Liver (tissue), 9 donors: Measurements from ENCODE around the gene USP21. TPM values are rescaled to one million over a fixed set of nuclear protein-coding genes. Genes with fewer than 3 reads are reported as not detected.

ENCODE experiments used
- DNase-seq: peaks from one replicate; pipeline ENCODE4 v3.0.0-alpha.2; 2017; ENCODE audit warnings: low spot score
- H3K27ac ChIP-seq, 2 donors: one replicate each; pipeline ENCODE4 v1.7.0; 2013; ENCODE audit warnings: inconsistent platforms in 2 of 2, low read length in 2 of 2, control low read depth in 1 of 2, low read depth in 1 of 2, mild to moderate bottlenecking in 1 of 2
- H3K27me3 ChIP-seq, 4 donors: one replicate each; pipeline versions ENCODE4 v1.6.1 to v1.7.0; 2013; ENCODE audit warnings: low read length in 3 of 4, inconsistent platforms in 1 of 4, mild to moderate bottlenecking in 1 of 4, moderate library complexity in 1 of 4; ENCODE audit not compliant: control insufficient read depth in 4 of 4, insufficient read depth in 4 of 4
- H3K36me3 ChIP-seq, 4 donors: one replicate each; pipeline versions ENCODE4 v1.6.1 to v1.7.0; 2013; ENCODE audit warnings: low read length in 3 of 4, mild to moderate bottlenecking in 3 of 4, low read depth in 1 of 4, moderate library complexity in 1 of 4; ENCODE audit not compliant: control insufficient read depth in 4 of 4, insufficient read depth in 3 of 4
- H3K4me1 ChIP-seq, 4 donors: one replicate each; pipeline versions ENCODE4 v1.6.1 to v1.7.0; 2013; ENCODE audit warnings: low read length in 3 of 4, mild to moderate bottlenecking in 3 of 4, moderate library complexity in 1 of 4; ENCODE audit not compliant: control insufficient read depth in 4 of 4, insufficient read depth in 4 of 4
- H3K4me3 ChIP-seq, 3 donors: one replicate each; pipeline versions ENCODE4 v1.6.1 to v1.7.0; 2013; ENCODE audit warnings: low read length in 3 of 3, control low read depth in 1 of 3, low read depth in 1 of 3, mild to moderate bottlenecking in 1 of 3
- H3K9ac ChIP-seq, 2 donors: one replicate each; pipeline ENCODE4 v1.7.0; 2013; ENCODE audit warnings: low read length in 2 of 2, mild to moderate bottlenecking in 2 of 2, moderate library complexity in 2 of 2, control low read depth in 1 of 2, low read depth in 1 of 2
- H3K9me3 ChIP-seq, 4 donors: one replicate each; pipeline versions ENCODE4 v1.6.1 to v1.7.0; 2013; ENCODE audit warnings: low read length in 3 of 4; ENCODE audit not compliant: control insufficient read depth in 4 of 4
- CTCF ChIP-seq: fragments of 150-350 bp; IDR thresholded peaks from 2 replicates; pipeline ENCODE4 v1.5.1; 2017; ENCODE audit warnings: improper control_type of control experiment, low read depth, low read length; ENCODE audit not compliant: missing input control
- EGR1 ChIP-seq, 2 donors: IDR thresholded peaks; 2 replicates each; pipeline ENCODE4 v1.6.1; 2016 to 2018; ENCODE audit warnings: antibody characterized with exemption in 2 of 2, low read depth in 2 of 2
- GABPA ChIP-seq, 2 donors: IDR thresholded peaks in 1 of 2; conservative IDR thresholded peaks in 1 of 2; 2 replicates each; pipeline ENCODE4 v1.6.1; 2016; ENCODE audit warnings: antibody characterized with exemption in 2 of 2, mild to moderate bottlenecking in 1 of 2, moderate library complexity in 1 of 2
- HNF4A ChIP-seq, 2 donors: conservative IDR thresholded peaks; 2 replicates each; pipeline ENCODE4 v1.6.1; 2016; ENCODE audit warnings: antibody characterized with exemption in 2 of 2, mild to moderate bottlenecking in 2 of 2
- JUND ChIP-seq, 2 donors: IDR thresholded peaks; 2 replicates each; pipeline ENCODE4 v1.6.1; 2016; ENCODE audit warnings: antibody characterized with exemption in 2 of 2
- MAX ChIP-seq: IDR thresholded peaks from 2 replicates; pipeline ENCODE4 v1.6.1; 2016; ENCODE audit warnings: antibody characterized with exemption
- NR2F2 ChIP-seq: IDR thresholded peaks from 2 replicates; pipeline ENCODE4 v1.6.1; 2016; ENCODE audit warnings: antibody characterized with exemption
- RAD21 ChIP-seq, 2 donors: IDR thresholded peaks; 2 replicates each; pipeline ENCODE4 v1.6.1; 2016; ENCODE audit warnings: antibody characterized with exemption in 2 of 2, mild to moderate bottlenecking in 2 of 2
- TAF1 ChIP-seq: conservative IDR thresholded peaks from 2 replicates; pipeline ENCODE4 v1.6.1; 2016; ENCODE audit warnings: antibody characterized with exemption, mild to moderate bottlenecking
- WGBS: extraction: QIAGEN DNeasy Blood & Tissue Kit; methylation state at CpG from one replicate; pipeline ENCODE4 v1.1.7; 2013; 5-methylcytosine and 5-hydroxymethylcytosine counted together
- polyA plus RNA-seq, 2 donors: library from polyadenylated mRNA; stranded (reverse) in 1 of 2; unstranded in 1 of 2; fragments of 200-250 nt in 1 of 2; fragments of >200 nt in 1 of 2; fragmentation: Nextera tagmentation in 1 of 2; extraction: Ambion mirVana in 1 of 2; gene quantifications; one replicate each; pipeline versions ENCODE4 v1.2.1 to v1.2.3, GENCODE V29; 2013 to 2015
- total RNA-seq, 2 donors: library from RNA; depleted of rRNA; stranded (reverse); fragments of >200 nt; gene quantifications; one replicate each; pipeline ENCODE4 v1.2.3, GENCODE V29; 2014
- TF ChIP-seq, protein P1 (sequence below): IDR thresholded peaks from 2 replicates; pipeline ENCODE4 v1.6.1; 2016; ENCODE audit warnings: antibody characterized with exemption
- TF ChIP-seq, protein P2 (sequence below): IDR thresholded peaks from 2 replicates; pipeline ENCODE4 v1.6.1; 2016; ENCODE audit warnings: antibody characterized with exemption, mild to moderate bottlenecking
- donor health status: healthy.
- donor health status: healthy.
- donor health status: healthy.
- donor health status: healthy.
- donor health status: healthy.

Gene USP21
- total and polyA plus RNA-seq, 4 donors = 4.1 to 9.0 (median 6.5) TPM

DNA sequence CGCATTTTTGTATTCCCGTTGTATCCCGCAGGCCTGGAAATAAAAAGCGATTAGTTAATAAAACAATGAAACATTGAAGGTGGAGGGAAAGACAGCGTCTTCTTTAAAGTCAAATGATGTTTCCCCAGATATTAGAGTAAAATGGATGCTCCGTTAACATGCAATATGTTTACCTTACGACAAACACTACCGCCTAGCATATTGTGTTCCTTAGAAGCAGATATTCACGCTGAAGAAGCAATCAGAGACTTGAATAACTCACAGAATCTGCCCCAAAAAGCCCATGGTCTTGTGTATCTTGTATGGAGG is 18.6 kb downstream of the USP21 start:
- Histone ChIP-seq H3K36me3 (peaks cover 0 to 19% (median 15%) of the 10 kb centered on the region in 4 donors), H3K27ac (peak overlapping the region; percentile 92 to 95), H3K27me3 (no peaks in the 10 kb centered on the region), H3K4me3 (peak overlapping the region; percentile 58 to 70 (median 63)), H3K9ac (peak overlapping the region; percentile 82 to 96), H3K4me1 (peaks cover 0 to 30% (median 24%) of the 10 kb centered on the region in 4 donors), H3K9me3 (no peaks in the 10 kb centered on the region)
- DNase-seq = no peak
- TF ChIP-seq MAX (peak; percentile 6), EGR1 (IDR thresholded peaks at IDR 0.05; ENCODE audit: low read depth in 2 of 2) (no peak)
- TF ChIP-seq, protein P1, sequence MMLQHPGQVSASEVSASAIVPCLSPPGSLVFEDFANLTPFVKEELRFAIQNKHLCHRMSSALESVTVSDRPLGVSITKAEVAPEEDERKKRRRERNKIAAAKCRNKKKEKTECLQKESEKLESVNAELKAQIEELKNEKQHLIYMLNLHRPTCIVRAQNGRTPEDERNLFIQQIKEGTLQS = no peak
- 25% methylated on average over 9 of the region's 9 CpGs for WGBS

- 94% methylated on average over 3 of the region's 3 CpGs for WGBS
- no peak overlapping the region for H3K27ac ChIP-seq
- no peak for DNase-seq
Measured at GRCh38 chr1:161179698-161180097, 20.4 kb downstream of the USP21 start.

DNA sequence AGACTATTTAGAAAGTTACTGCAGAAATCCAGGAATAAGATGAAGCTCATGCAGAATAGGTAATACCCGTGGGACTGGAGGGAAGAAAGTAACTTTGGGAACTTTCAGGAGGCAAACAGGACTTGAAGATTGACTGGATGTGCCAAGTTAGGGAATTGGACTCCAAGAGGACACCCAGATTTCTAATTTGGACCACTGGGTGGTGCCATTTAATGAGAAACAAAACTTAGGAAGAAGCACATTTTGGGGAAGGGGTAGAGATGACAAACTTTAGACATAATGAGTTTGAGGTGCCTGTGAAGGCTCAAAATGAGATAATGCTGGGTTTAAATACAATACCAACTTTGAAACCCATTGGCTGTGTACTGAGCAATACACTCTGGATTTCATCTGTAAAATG is 21.3 kb downstream of the USP21 start:
- no peaks in the 10 kb centered on the region for H3K27me3 ChIP-seq
- H3K4me3 ChIP-seq = no peak overlapping the region
- H3K9ac ChIP-seq = no peak overlapping the region
- H3K27ac ChIP-seq = no peak overlapping the region
- peaks cover 0 to under 1% (median 0%) of the 10 kb centered on the region in 4 donors for H3K36me3 ChIP-seq
- peaks cover 0 to 22% (median 16%) of the 10 kb centered on the region in 4 donors for H3K4me1 ChIP-seq
- TF ChIP-seq MAX (no peak), CTCF (peak; percentile 34), RAD21 (IDR thresholded peaks at IDR 0.05) (peak; percentile 59 to 68)
- 51% methylated on average over 1 of the region's 1 CpG for WGBS
- H3K9me3 ChIP-seq = no peaks in the 10 kb centered on the region
- DNase-seq = no peak

More at GRCh38 chr1:161179698-161180097, 20.4 kb downstream of the USP21 start:
- no peaks in the 10 kb centered on the region for H3K27me3 ChIP-seq
- H3K9me3 ChIP-seq = no peaks in the 10 kb centered on the region
- H3K36me3 ChIP-seq = peaks cover 0 to 8% (median 3%) of the 10 kb centered on the region in 4 donors
- TF ChIP-seq NR2F2 = no peak
- no peak for TF ChIP-seq JUND (IDR thresholded peaks at IDR 0.05)
- TF ChIP-seq, protein P2, sequence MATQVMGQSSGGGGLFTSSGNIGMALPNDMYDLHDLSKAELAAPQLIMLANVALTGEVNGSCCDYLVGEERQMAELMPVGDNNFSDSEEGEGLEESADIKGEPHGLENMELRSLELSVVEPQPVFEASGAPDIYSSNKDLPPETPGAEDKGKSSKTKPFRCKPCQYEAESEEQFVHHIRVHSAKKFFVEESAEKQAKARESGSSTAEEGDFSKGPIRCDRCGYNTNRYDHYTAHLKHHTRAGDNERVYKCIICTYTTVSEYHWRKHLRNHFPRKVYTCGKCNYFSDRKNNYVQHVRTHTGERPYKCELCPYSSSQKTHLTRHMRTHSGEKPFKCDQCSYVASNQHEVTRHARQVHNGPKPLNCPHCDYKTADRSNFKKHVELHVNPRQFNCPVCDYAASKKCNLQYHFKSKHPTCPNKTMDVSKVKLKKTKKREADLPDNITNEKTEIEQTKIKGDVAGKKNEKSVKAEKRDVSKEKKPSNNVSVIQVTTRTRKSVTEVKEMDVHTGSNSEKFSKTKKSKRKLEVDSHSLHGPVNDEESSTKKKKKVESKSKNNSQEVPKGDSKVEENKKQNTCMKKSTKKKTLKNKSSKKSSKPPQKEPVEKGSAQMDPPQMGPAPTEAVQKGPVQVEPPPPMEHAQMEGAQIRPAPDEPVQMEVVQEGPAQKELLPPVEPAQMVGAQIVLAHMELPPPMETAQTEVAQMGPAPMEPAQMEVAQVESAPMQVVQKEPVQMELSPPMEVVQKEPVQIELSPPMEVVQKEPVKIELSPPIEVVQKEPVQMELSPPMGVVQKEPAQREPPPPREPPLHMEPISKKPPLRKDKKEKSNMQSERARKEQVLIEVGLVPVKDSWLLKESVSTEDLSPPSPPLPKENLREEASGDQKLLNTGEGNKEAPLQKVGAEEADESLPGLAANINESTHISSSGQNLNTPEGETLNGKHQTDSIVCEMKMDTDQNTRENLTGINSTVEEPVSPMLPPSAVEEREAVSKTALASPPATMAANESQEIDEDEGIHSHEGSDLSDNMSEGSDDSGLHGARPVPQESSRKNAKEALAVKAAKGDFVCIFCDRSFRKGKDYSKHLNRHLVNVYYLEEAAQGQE = no peak
- TF ChIP-seq, protein P1 = no peak
- TF ChIP-seq GABPA (IDR thresholded peaks at IDR 0.05 in 1 of 2, conservative IDR thresholded peaks at IDR 0.05 in 1 of 2) = no peak
- TF ChIP-seq HNF4A (conservative IDR thresholded peaks at IDR 0.05) = no peak
- no peak for TF ChIP-seq TAF1
- peaks cover 0 to 22% (median 16%) of the 10 kb centered on the region in 4 donors for H3K4me1 ChIP-seq
- no peak overlapping the region for H3K4me3 ChIP-seq
- peak overlapping the region in 1 of 2 donors; percentile 32 for H3K9ac ChIP-seq
